ENCODE data around the gene TARS3. TPM values are rescaled to one million over a fixed set of nuclear protein-coding genes. Genes with fewer than 3 reads are reported as not detected.

Gene TARS3
- total and polyA plus RNA-seq, 2 donors (not counting 3 experiments of a cell fraction or from before 2014, with no cell fraction given), result 0.91 to 8.2 TPM

- BruUV-seq (replicated peaks), result no TSS peak
- POLR2A ChIA-PET, result no interaction called here
- FAIRE-seq (no peak), DNase-seq (ENCODE audit: low read depth, low spot score) (no peak)
- Histone ChIP-seq H3K9me1 (replicated peaks; ENCODE audit: control insufficient read depth, extremely low read depth, insufficient read depth, low read length) (no peaks in the 10 kb centered on the region), H3K27me3 (ENCODE audit: control insufficient read depth in 2 of 2, insufficient read depth in 2 of 2, low read length in 2 of 2) (no peaks in the 10 kb centered on the region), H3K9me3 (replicated peaks; ENCODE audit: control insufficient read depth, insufficient read depth, low read length) (no peaks in the 10 kb centered on the region), H3K36me3 (ENCODE audit: control insufficient read depth in 2 of 2, extremely low read depth in 1 of 2, insufficient read depth in 2 of 2, low read length in 2 of 2) (peaks cover 0 to 2% of the 10 kb centered on the region in 2 experiments), H3K9ac (replicated peaks; ENCODE audit: extremely low read depth, insufficient read depth, low read length) (no peak overlapping the region), H3K27ac (ENCODE audit: insufficient read depth, low read depth, low read length) (no peak overlapping the region), H4K20me1 (replicated peaks; ENCODE audit: control insufficient read depth, extremely low read depth, insufficient read depth, low read length) (no peaks in the 10 kb centered on the region), H2AFZ (ENCODE audit: low read depth, low read length) (no peak overlapping the region), H3K4me1 (ENCODE audit: control insufficient read depth, extremely low read depth, insufficient read depth, low read length) (peaks cover 12% of the 10 kb centered on the region), H3K4me2 (ENCODE audit: insufficient read depth, low read length) (no peak overlapping the region), H3K4me3 (replicated peaks in 1 of 3; ENCODE audit: insufficient read depth in 1 of 3, low read depth in 1 of 3, low read length in 3 of 3) (no peak overlapping the region), H3K79me2 (ENCODE audit: control insufficient read depth, insufficient read depth, low read length) (no peaks in the 10 kb centered on the region)
- intact Hi-C loops (cut with micrococcal nuclease), result no loop called here
- TF ChIP-seq EZH2 (IDR thresholded peaks at IDR 0.05; ENCODE audit: borderline replicate concordance, low read depth, low read length, severe bottlenecking) (no peak), JUN (IDR thresholded peaks at IDR 0.05; ENCODE audit: borderline replicate concordance, insufficient read depth, insufficient read length, low read depth) (no peak), MYC (IDR thresholded peaks at IDR 0.05; ENCODE audit: low read depth, low read length) (no peak), POLR2A (IDR thresholded peaks at IDR 0.05; ENCODE audit: low read depth, low read length) (no peak), POLR2AphosphoS5 (IDR thresholded peaks at IDR 0.05; ENCODE audit: insufficient read depth, low read depth, low read length) (no peak), GATA2 (IDR thresholded peaks at IDR 0.05; ENCODE audit: insufficient read depth, insufficient read length, low read depth, low read length) (no peak), FOS (IDR thresholded peaks at IDR 0.05; ENCODE audit: borderline replicate concordance, insufficient read depth, low read length) (no peak)
- TF ChIP-seq, protein P1, sequence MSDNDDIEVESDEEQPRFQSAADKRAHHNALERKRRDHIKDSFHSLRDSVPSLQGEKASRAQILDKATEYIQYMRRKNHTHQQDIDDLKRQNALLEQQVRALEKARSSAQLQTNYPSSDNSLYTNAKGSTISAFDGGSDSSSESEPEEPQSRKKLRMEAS (IDR thresholded peaks at IDR 0.05; ENCODE audit: insufficient read depth, insufficient read length), result no peak
- TF ChIP-seq, protein P2, sequence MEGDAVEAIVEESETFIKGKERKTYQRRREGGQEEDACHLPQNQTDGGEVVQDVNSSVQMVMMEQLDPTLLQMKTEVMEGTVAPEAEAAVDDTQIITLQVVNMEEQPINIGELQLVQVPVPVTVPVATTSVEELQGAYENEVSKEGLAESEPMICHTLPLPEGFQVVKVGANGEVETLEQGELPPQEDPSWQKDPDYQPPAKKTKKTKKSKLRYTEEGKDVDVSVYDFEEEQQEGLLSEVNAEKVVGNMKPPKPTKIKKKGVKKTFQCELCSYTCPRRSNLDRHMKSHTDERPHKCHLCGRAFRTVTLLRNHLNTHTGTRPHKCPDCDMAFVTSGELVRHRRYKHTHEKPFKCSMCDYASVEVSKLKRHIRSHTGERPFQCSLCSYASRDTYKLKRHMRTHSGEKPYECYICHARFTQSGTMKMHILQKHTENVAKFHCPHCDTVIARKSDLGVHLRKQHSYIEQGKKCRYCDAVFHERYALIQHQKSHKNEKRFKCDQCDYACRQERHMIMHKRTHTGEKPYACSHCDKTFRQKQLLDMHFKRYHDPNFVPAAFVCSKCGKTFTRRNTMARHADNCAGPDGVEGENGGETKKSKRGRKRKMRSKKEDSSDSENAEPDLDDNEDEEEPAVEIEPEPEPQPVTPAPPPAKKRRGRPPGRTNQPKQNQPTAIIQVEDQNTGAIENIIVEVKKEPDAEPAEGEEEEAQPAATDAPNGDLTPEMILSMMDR (IDR thresholded peaks at IDR 0.05; ENCODE audit: extremely low read depth in 1 of 2, insufficient read depth in 1 of 2, low read depth in 1 of 2, low read length in 2 of 2), result no peak
- CTCF ChIA-PET, result no interaction called here
- dilution Hi-C loops (cut with MboI; ENCODE audit: extremely low pct_ligation_motif_present, low sequenced_read_pairs), result no loop called here
These were observed 26.8 kb downstream of the TARS3 start for GRCh38 chr15:101697488-101697887.
